Femur (tissue), 1 donor: Measurements from ENCODE around the gene SHISA5.
"Not testable (repeated sequence)": the region's sequence is repeated elsewhere in the genome, so short reads cannot be mapped to it uniquely, and the experiment has no call there.

Experiments
- DNase-seq: peaks from one replicate; pipeline ENCODE4 v3.0.0-alpha.2; 2017

The SHISA5 gene

DNA sequence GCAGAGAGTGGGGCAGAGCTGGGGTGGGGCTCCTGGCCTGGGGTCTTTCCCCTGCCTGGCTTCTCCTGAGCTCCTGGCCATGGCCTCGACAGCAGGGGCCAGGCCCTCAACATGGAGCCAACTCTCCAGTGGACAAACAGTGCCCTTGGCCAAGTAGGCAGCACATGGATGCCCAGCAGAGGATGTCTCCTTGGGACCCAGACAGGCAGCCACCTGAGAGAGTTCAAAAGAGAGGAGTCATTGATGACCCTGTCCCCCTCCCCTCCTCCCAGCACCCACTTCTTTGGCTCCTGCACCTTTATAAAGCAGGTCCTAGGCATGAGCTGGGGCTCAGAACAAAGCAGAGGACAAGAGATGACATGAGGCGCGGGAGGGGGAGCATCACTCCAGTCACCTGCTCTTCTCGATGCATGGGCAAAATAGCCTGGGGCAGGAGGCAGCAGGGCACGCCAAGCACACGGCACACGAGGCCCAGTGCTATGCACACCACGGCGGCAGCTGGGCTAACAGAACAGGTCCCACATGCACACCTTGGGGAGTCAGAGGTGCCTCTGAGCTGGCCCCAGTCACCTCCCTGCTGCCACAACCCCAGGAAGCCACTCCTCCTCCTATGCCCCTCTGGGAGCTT lies 27.4 kb downstream of the SHISA5 start:
- no peak for DNase-seq

DNA sequence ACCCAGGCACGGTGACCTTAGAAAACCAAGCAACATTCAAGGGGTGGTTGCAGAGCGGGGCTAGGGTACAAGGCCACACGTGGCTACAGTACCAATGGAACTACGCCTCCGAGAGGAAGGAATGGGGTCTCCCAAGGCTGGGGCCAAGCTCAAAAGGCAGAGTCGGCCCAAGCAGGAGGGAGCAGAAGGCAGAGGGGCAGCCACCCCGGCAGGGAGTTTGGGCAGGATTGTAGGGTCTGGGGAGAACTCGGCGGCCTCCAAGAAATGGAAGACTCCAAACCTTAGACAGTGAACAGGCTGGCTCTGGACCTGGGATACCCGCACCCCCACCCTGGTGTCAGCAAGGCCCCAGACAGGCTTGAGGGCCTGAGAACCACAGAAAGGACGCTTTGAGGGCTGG lies 28.8 kb downstream of the SHISA5 start:
- DNase-seq: no peak

DNA sequence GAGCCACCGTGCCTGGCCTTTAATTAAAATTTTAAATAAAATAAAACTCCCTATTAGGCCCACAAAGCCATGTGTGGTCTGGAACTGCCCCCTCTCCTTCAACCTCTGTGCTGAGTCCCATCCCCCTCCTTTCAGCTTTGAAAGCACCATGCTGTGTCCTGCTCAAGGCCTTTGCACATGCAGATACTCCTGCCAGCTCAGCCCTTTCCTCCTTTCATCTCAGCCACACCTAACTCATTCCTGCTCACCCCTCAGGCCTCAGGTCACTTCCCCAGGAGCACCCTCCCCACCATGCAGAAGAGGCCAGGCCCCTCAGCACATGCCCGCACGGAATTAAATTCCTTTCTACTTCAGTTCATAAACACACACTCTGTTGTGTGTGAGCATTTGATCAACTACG lies 29.4 kb downstream of the SHISA5 start:
- DNase-seq: no peak

DNA sequence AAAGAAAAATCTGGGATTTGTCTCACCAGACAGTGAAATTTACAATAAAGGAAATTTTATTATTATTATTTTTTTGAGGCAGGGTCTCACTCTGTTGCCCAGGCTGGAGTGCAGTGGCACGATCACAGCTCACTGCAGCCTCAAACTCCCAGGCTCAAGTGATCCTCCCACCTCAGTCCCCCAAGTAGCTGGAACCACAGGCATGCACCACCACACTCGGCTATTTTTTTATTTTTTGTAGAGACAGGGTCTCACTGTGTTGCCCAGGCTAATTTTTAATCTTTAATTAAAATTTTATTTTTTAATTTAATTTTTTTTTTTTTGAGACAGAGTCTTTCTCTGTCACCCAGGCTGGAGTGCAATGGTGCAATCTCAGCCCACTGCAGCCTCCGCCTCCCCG lies 29.9 kb downstream of the SHISA5 start:
- DNase-seq: not testable (repeated sequence)

DNA sequence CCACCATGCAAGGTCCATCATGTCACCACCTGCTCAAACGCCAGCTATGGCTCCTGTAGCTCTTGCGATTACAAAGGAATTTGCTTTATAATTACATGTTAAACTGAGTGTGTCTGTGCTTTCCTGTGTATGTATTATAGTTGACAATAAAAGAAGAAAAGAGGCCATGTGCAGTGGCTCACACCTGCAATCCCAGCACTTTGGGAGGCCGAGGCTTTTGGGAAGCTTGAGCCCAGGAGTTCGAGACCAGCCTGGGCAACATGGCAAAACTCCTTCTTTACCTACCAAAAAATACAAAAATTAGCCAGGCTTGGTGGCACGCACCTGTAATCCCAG lies 30.4 kb downstream of the SHISA5 start:
- no peak for DNase-seq

DNA sequence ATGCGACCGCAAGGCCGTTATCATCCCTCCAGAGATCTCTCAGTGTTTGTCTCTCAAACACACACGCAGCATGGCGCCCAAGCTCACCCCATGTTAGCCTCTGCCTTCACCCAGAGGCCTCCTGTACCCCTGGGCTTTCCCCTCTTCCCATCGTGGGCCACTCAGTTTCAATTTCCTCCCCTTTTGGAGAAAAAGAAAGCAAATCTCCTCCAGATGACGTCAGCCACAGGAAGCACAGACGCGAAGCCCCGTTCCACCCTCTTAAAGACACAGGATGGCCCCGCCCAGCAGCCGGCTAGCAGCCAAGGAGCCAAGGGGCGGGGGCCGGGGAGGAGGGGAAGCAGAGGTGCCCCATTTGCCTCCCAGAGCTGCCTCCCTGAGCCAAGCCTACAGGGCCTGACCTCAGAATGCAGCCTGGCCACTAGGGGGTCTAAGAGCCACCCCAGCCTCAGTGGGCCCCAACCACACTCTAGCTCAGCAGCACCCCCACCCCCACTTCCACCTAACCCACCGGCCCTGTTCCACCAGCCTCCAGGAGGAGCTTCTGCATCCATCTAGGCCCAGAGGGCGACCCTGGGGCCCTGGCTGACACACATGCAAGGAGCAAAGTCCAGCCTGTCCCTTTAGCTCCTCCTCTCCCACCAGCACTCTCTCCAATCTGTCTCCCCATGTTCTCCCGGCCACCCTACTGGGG lies 30.9 kb downstream of the SHISA5 start:
- DNase-seq: peak; percentile 94

DNA sequence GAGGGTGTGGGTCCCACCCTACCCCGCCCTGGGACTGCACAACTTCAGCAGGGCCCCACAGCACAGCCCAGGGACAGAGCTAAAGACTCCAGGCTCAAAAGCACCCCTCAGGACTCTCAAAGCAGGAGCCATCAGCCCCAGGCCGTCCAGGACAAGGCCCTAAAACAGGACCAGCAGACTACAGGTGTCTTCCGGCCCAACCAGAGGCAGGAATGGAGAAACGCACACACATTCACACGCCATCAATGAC lies 31.4 kb downstream of the SHISA5 start:
- no peak for DNase-seq

DNA sequence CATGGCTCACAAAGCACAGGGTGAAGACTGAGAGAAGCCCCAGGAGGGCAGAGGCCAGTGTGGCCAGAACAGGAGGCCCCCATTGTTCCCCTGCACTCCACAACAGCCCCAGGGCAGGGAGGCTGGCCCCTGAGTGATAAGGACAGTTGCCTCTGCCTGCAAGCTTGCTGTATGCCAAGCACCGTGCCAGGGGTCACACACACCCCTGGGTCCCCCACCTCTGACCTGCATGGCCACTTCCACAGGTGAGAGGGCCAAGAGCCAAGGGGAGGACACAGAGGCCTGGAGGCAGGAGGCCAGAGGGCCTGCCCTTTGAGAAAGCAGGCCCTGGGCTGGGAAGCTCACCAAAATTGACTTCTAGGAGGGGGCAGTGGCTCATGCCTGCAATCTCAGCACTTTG lies 33.7 kb downstream of the SHISA5 start:
- no peak for DNase-seq

DNA sequence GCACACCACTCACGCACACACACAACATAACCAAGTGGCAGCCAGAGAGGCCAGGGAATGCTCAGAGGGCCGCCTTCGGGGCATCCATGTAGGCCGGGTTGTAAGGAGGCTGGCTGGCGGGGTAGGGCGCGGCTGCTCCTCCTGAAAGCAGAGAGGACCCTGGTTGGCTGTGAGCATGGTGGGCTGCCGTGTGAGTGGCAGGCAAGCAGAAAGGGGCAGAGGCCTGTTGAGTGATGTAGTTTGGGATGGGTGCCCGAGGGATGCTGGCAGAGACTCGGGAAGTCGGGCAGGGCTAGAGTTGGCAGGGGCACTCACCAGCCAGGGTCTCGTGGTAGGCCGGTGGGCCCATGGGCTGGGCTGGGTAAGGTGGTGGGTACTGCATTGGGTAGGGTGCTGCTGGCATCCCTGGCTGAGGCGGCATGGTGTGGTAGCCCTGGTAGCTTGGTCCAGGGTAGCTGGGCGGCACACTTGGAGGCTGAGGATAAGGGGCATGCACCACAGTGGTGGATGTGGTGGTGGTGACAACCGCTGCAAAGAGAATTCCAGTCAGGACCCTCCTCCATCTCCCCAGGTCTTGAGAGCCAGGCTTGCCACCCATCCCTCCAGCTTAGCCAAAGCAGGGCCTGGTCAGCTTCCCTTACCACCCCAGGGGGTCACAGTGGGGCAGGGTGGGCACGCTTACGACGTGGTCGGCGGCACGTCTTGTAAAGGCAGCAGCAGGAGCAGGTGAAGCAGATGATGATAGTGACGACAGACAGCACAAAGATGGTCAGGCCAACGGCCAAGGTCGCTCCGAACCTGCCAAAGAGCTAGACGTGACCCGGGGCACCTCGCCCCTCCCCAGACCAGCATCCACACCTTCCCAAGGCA lies 34.7 kb downstream of the SHISA5 start:
- DNase-seq: no peak

DNA sequence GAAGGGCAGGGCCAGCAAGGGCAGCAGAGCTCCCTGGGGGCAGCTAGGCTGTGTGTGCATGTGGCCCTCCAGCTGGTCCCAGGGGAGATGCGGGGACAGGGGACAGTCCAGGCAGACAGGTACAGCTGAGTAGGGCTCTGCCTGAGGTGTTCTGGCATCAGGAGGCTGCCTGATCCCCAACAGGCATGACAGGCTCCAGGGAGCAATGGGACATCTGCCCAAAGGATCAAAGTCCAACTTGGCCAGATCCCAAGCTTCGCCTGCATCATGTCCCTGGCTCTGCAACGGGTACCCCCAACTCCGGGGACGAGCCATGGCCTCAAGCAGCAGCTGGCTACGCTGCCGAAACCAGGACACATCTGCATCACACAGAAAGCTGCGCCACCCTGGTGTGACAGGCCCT lies 35.6 kb downstream of the SHISA5 start:
- no peak for DNase-seq

DNA sequence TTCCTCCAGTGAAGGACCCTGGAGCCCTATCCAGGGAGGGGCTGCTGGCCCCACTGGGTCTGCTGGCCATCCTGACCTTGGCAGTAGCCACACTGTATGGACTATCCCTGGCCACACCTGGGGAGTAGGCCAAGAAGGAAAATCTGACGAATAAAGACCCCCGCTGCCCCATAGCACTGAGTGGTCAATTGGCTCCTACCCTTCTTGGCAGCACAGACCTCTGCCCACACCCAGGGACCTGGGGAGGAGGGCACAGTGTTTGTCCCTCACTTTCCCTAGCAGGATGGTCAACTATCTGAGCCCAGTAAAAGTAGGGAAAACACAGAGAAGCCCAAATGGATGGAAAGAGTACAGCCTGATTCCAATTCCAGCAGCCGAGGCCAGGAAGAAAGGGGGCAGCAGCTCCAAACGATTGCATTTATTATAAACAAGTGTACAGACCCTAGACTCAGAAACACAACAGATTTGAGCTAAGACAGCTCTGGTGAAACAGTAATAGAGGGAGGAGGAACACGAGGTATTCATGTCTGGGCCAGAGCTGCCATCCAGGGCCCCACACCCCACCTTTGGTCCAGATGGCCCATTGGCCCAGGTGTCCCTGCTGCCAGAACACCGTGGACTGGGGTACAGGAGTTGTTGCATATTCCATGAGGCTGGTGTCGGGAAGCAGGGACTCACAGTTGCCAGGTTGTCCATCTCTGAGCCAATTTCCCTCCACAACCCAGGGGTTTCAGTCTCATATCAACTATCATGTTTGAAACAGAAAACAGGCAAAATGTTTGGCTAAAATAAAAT lies 36.3 kb downstream of the SHISA5 start:
- DNase-seq: no peak

DNA sequence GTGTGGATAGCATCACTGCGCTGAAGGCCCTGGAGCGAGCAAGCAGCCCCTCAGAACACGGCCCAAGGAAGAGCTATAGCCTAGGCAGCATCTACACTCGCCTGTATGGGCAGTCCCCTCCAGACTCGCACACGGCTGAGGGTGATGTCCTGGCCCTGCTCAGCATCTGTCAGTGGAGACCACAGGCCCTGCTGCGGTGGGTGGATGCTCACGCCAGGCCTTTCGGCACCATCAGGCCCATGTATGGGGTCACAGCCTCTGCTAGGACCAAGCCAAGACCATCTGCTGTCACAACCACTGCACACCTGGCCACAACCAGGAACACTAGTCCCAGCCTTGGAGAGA lies 36.9 kb downstream of the SHISA5 start:
- DNase-seq: no peak

DNA sequence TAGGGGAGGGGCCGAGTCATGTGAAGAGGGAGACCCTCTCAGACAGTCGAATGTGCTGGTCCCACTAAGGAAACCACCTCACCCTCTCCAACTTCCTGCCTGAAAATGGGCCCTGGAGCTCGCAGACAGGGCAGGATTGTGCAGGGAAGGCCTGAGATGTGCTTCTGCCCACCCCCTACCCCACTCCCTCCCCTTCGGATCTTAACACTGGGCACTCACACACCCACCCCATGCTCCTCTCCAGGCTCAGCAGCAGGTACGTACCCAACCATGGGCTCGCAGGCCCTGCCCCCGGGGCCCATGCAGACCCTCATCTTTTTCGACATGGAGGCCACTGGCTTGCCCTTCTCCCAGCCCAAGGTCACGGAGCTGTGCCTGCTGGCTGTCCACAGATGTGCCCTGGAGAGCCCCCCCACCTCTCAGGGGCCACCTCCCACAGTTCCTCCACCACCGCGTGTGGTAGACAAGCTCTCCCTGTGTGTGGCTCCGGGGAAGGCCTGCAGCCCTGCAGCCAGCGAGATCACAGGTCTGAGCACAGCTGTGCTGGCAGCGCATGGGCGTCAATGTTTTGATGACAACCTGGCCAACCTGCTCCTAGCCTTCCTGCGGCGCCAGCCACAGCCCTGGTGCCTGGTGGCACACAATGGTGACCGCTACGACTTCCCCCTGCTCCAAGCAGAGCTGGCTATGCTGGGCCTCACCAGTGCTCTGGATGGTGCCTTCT lies 37.4 kb downstream of the SHISA5 start:
- DNase-seq: no peak

DNA sequence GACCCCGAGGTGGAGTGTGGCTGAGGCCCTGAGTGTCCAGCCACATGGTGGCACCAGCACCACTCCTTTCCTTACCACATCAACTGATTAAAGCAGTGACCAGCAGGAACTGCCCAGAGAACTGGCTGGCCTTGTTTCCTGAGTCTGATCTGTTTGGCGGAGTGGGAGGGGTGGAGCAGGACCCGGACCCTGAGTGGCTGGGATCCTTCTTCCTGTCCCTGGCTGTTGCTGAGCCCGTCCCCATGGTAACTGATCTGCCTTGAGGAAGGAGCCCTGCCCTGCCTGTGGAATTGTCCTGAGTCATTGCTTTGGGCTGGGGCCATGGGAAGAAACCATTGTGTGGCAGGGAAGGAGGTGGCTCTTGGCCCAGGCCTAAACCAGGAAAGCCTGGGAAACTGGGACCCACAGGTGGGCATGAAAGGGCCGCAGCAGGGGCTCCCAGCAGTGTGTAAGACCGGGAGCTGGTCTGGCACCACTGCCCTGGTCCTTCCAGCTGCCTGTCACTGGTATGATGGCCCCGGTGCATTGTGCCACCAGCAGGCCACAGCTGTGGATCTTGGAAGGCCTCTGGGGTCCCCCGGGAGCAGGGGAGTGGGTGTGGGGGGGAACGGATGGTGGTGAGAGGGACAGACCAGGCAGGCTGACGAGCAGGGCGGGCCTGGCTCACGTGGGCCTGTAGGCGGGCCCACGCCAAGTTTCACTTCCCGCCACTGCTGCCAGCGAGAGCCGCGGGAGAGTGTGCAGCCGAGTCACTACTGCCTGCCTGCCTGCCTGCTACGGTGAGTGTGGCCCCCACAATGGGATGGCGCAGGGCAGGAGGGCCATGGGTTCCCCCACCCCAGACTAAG lies 38.2 kb downstream of the SHISA5 start:
- peak; percentile 98 for DNase-seq

DNA sequence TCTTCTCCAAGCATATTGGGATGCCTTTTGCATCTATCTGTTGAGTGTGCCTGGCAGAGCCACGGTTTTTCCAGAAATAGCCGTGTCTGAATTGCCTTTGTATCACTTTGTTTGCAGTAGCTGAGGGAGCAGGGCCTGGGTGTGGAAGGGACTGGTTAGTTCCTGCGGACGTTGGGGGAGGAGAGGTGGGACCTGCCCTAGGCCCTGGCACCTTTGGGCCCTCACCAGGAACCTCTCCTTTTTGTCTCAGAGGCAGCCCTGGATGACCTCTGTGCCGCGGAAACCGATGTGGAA lies 38.8 kb downstream of the SHISA5 start:
- no peak for DNase-seq

DNA sequence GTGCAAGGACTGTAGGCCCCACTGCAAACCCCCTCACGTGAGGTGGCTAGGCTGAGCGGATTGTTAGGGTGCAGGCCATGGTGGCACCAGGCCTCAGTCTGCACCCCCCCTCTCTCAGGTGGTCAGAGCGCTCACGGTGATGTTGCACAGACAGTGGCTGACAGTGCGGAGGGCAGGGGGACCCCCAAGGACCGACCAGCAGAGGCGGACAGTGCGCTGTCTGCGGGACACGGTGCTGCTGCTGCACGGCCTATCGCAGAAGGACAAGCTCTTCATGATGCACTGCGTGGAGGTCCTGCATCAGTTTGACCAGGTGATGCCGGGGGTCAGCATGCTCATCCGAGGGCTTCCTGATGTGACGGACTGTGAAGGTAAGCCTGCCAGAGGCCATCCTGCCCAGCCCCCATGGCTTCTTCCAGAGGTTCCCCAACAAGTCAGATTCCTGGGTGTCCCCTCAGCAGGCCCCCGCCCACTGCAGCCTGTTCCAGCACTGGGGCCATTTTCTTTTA lies 39.2 kb downstream of the SHISA5 start:
- DNase-seq: no peak

DNA sequence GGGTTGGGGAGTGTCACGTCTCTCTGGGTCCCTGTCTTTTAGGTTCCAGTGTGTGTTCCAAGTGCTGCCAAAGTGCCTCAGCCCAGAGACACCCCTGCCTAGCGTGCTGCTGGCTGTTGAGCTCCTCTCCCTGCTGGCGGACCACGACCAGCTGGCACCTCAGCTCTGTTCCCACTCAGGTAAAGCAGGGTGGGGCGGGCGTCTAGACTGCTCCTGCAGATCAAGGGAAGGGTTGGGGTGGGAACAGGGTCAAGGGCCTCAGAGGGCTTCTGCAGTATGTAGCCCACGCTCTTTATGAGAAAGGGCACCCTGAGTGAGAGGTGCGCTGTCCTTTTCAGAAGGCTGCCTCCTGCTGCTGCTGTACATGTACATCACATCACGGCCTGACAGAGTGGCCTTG lies 40.3 kb downstream of the SHISA5 start:
- DNase-seq: no peak

DNA sequence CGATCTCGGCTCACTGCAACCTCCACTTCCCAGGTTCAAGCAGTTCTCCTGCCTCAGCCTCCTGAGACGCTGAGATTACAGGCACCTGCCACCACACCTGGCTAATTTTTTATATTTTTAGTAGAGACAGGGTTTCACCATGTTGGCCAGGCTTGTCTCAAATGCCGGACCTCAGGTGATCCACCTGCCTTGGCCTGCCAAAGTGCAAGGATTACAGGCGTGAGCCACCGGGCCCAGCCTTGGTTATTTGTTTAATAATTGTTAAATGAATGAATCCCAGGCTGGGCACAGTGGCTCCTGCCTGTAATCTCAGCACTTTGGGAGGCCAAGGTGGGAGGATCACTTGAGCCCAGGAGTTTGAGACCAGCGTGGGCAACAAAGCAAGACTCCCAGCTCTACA lies 42.2 kb downstream of the SHISA5 start:
- not testable (repeated sequence) for DNase-seq

DNA sequence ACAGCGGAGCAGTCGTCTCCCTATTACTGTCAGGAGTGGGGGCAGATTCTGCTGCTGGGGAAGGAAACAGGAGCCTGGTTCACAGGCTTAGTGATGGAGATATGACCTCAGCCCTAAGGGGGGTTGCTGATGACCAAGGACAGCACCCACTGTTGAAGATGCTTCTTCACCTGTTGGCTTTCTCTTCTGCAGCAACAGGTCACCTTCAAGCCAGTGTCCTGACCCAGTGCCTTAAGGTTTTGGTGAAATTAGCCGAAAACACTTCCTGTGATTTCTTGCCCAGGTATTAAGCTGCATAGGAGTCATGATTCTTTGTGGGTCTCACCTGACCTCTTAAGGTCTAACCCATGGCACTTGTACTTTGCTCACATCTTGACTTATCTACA lies 43.5 kb downstream of the SHISA5 start:
- DNase-seq: no peak

DNA sequence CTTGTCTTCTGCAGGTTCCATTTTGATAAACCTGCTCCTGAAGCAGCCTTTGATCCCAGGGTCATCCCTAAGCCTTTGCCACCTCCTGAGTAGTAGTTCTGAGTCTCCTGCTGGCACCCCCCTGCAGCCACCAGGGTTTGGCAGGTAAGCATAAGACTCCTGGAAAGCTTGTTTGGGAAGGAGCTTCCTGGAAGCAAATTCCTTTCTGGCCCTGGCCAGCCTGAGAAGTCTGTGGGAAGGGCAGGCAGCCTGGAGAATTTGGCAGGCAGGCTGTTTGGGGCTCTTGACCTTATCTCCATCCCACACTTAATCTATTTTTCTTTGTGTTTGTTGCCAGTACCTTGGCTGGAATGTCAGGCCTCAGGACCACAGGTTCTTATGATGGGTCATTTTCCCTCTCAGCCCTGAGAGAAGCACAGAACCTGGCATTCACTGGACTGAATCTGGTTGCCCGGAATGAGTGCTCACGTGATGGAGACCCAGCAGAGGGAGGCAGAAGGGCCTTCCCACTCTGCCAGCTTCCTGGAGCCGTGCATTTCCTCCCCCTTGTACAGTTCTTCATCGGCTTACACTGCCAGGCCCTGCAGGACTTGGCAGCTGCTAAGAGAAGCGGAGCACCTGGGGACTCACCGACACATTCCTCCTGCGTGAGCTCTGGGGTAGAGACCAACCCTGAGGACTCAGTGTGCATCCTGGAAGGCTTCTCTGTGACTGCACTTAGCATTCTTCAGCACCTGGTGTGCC lies 44.0 kb downstream of the SHISA5 start:
- DNase-seq: no peak

DNA sequence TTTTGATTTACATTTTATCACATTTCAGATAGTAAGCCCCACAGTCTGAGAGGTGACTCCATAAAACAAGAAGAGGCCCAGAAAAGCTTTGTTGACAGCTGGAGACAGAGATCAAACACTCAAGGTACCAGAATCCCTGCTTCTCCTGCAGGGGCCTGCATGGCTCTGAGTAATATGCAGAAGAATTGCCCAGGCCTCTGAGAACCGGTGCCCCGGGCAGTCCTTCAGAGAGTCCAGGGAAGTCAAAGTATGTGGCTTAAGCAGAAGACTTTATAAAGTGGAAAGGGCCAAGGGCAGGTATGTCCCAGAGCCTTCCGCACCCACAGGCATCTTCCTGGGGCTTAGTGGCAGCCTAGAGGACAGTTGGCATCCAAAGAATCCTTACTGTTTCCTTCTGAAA lies 44.6 kb downstream of the SHISA5 start:
- no peak for DNase-seq
